ENCODE measurements around the gene FYN. TPM values are rescaled to one million over a fixed set of nuclear protein-coding genes. Genes with fewer than 3 reads are reported as not detected.

FYN gene
- total RNA-seq, 1 donor from 2014 or later, result 121 TPM

DNA sequence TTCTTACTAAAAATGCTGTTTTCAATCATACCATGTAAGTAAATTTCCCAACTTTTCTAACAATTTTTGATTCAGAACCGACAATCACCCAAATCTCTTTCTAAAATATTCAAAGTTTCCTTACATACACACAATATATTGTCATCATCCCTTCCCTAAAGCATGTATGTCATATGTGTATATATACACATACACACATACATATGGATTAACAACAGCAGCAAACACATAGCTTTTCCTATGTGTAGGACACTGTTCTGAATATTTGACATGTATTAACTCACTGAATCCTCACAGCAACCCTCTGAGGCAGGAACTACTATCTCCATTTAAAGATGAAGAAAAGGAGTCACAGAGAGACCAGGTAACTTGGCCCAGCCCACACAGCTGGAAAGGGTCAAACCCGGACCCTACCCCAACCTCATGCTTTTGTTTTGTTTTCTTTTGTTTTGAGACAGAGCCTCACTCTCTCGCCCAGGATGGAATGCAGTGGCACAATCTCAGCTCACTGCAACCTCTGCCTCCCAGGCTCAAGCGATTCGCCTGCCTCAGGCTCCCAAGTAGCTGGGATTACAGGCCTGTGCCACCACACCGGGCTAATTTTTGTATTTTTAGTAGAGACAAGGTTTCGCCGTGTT is 7.2 kb downstream of the FYN start:
- Mint-ChIP-seq H3K4me3 (ENCODE audit: unreplicated experiment) (no peak overlapping the region), H3K9me3 (ENCODE audit: unreplicated experiment) (no peaks in the 10 kb centered on the region), H3K27me3 (ENCODE audit: unreplicated experiment) (no peaks in the 10 kb centered on the region), H3K36me3 (ENCODE audit: unreplicated experiment) (peaks cover 4% of the 10 kb centered on the region), H3K27ac (ENCODE audit: unreplicated experiment) (no peak overlapping the region), H3K4me1 (ENCODE audit: unreplicated experiment) (peaks cover 23% of the 10 kb centered on the region)
- TF ChIP-seq, protein P1, sequence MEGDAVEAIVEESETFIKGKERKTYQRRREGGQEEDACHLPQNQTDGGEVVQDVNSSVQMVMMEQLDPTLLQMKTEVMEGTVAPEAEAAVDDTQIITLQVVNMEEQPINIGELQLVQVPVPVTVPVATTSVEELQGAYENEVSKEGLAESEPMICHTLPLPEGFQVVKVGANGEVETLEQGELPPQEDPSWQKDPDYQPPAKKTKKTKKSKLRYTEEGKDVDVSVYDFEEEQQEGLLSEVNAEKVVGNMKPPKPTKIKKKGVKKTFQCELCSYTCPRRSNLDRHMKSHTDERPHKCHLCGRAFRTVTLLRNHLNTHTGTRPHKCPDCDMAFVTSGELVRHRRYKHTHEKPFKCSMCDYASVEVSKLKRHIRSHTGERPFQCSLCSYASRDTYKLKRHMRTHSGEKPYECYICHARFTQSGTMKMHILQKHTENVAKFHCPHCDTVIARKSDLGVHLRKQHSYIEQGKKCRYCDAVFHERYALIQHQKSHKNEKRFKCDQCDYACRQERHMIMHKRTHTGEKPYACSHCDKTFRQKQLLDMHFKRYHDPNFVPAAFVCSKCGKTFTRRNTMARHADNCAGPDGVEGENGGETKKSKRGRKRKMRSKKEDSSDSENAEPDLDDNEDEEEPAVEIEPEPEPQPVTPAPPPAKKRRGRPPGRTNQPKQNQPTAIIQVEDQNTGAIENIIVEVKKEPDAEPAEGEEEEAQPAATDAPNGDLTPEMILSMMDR (IDR thresholded peaks at IDR 0.05), result no peak
- no peak for DNase-seq (ENCODE audit: extremely low spot score, unreplicated experiment)

DNA sequence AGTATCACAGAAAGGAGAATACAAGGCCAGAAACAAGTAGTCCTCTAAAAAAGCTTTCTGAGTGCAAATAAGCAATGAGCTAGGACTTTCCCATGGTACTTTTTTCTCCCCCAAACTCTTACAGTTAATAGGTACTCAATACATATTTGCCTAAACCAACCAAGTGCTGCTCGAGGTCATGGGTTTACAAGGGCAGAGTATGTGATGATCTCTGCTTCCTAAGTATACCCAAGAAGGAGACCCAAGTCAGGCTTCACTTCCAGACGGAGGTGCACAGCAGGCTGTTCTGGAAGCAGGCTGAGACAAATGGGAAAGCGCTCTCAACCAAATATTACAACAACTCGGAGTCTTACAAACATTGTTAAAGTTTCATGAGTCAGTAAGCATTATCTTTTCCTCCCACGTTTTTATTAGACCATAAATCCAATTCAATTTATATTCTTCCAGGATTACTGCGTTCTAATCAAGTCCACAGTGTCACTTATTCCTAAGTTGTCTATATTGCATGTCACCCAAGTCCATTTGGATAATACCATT is 8.1 kb downstream of the FYN start:
- H3K4me3 Mint-ChIP-seq (ENCODE audit: unreplicated experiment), result no peak overlapping the region
- no peaks in the 10 kb centered on the region for H3K27me3 Mint-ChIP-seq (ENCODE audit: unreplicated experiment)
- no peak for DNase-seq (ENCODE audit: extremely low spot score, unreplicated experiment)
- H3K9me3 Mint-ChIP-seq (ENCODE audit: unreplicated experiment), result no peaks in the 10 kb centered on the region
- H3K4me1 Mint-ChIP-seq (ENCODE audit: unreplicated experiment), result peaks cover 14% of the 10 kb centered on the region
- TF ChIP-seq, protein P1 (IDR thresholded peaks at IDR 0.05), result no peak
- no peak overlapping the region for H3K27ac Mint-ChIP-seq (ENCODE audit: unreplicated experiment)
- peaks cover 4% of the 10 kb centered on the region for H3K36me3 Mint-ChIP-seq (ENCODE audit: unreplicated experiment)

DNA sequence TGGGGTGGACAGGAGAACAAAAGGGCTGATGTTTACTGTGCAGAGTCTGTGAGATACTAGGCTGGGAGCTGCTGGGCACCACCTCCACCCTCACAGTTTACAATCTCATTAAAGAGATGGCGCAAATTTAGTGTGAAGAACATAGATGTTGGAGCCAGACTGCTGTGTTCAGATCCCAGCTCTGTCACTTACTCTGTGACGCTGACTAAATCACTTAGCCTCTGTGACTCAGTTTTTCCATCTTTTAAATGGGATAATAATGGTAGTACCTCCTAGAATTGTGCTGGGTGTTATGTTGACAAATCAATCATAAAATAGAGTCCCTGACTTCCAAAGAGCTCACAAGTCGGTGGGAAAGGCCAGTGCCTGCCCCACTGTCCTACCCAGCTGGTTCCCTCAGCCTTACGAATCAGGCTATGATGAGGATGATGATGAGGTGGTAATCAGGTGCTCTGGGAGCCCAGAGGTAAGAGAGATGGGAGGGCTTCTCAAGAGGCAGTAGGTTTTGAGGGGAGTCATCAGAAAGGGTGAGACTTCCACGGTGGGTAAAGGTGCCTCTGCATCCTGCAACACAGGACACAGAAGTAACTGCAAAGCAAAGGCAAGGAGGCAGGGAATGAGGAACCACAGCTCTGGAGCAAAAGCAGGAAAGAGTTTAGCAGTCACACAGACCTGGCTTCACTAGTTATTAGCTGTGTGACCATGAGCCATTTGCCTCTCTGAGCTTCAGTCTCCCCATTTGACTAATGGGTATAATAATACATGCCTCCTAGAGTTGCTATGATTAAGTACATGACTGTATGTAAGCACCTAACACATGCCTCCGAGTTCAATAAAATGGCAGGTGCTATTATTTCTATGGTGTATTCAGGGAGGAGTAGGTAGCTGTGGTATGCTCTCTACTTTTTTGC is 8.9 kb downstream of the FYN start:
- no peak overlapping the region for H3K4me3 Mint-ChIP-seq (ENCODE audit: unreplicated experiment)
- TF ChIP-seq, protein P1 (IDR thresholded peaks at IDR 0.05), result no peak
- no peak overlapping the region for H3K27ac Mint-ChIP-seq (ENCODE audit: unreplicated experiment)
- H3K36me3 Mint-ChIP-seq (ENCODE audit: unreplicated experiment), result peaks cover 4% of the 10 kb centered on the region
- DNase-seq (ENCODE audit: extremely low spot score, unreplicated experiment), result no peak
- no peaks in the 10 kb centered on the region for H3K27me3 Mint-ChIP-seq (ENCODE audit: unreplicated experiment)
- H3K9me3 Mint-ChIP-seq (ENCODE audit: unreplicated experiment), result no peaks in the 10 kb centered on the region
- peaks cover 9% of the 10 kb centered on the region for H3K4me1 Mint-ChIP-seq (ENCODE audit: unreplicated experiment)

DNA sequence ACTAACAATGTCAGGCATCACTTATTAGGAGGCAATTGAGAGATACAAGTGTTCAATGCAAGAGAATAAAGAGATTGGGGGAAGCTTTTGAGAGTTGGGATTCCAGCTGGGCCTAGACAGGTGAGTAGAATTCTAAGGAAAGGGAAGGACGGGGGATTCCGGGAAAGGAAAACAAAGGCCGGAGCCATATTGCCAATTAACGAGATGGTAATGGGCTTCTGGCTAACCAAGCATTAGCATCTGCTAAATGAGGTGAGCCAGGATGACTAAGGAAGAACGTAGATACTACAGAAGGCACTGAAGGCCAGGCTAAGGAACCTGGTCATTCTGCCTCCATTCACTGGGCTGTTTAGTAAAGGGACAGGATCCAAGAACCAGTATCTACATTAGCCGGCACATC is 10.5 kb downstream of the FYN start:
- H3K9me3 Mint-ChIP-seq (ENCODE audit: unreplicated experiment), result no peaks in the 10 kb centered on the region
- H3K27ac Mint-ChIP-seq (ENCODE audit: unreplicated experiment), result no peak overlapping the region
- peaks cover 5% of the 10 kb centered on the region for H3K4me1 Mint-ChIP-seq (ENCODE audit: unreplicated experiment)
- H3K36me3 Mint-ChIP-seq (ENCODE audit: unreplicated experiment), result peaks cover 4% of the 10 kb centered on the region
- DNase-seq (ENCODE audit: extremely low spot score, unreplicated experiment), result no peak
- no peaks in the 10 kb centered on the region for H3K27me3 Mint-ChIP-seq (ENCODE audit: unreplicated experiment)
- H3K4me3 Mint-ChIP-seq (ENCODE audit: unreplicated experiment), result no peak overlapping the region
- TF ChIP-seq, protein P1 (IDR thresholded peaks at IDR 0.05), result no peak

DNA sequence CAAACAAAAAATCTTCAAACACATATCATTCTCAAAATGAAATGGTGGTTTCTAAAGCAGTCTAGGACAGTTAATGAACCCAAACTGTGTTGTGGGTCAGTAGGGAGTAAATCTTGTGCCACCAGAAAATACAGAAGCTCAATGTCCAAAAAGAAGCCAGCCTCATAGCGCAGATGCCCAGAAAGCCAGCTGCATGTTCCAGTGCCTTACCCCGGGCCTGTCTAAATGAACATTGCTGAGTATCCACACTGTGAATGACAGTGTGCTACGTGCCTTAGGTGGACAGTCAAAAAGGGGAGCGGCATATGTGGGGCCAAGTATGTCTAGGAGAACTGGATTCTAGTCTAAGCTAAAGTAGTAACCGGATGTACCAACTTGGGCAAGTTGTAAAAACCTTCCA is 10.9 kb downstream of the FYN start:
- Mint-ChIP-seq H3K27me3 (ENCODE audit: unreplicated experiment) (no peaks in the 10 kb centered on the region), H3K9me3 (ENCODE audit: unreplicated experiment) (no peaks in the 10 kb centered on the region), H3K27ac (ENCODE audit: unreplicated experiment) (peak overlapping the region; percentile 46), H3K36me3 (ENCODE audit: unreplicated experiment) (peaks cover 2% of the 10 kb centered on the region), H3K4me3 (ENCODE audit: unreplicated experiment) (no peak overlapping the region), H3K4me1 (ENCODE audit: unreplicated experiment) (peaks cover 9% of the 10 kb centered on the region)
- TF ChIP-seq, protein P1 (IDR thresholded peaks at IDR 0.05), result no peak
- no peak for DNase-seq (ENCODE audit: extremely low spot score, unreplicated experiment)
